ENCODE results near the gene MORN5. TPM values are rescaled to one million over a fixed set of nuclear protein-coding genes. Genes with fewer than 3 reads are reported as not detected.

MORN5 gene
- total and polyA plus RNA-seq, 2 donors from 2014 or later = 1.6 to 5.6 TPM

DNA sequence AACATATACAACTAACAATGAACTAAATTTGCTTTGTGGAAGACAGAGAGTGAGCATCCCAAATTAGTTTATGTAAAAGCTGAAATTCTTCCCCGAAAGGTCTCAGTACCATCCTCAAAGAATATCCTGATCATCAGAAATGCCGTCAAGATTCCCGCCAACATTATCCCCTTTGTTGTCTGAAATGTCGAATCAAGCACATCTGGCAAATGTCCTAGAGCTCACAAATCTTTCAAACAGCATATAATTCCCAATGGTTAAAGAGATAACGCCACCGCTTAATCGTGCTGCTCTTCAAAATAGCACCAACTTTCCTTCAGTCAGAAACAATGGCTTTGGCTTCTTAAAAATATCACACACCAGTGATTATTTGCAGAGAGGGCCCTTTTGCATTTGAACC lies 23.8 kb downstream of the MORN5 start:
- no peaks in the 10 kb centered on the region for H3K4me1 ChIP-seq (ENCODE audit: control insufficient read depth in 2 of 3, insufficient read depth in 2 of 3, low read depth in 1 of 3, low read length in 3 of 3)
- H3K4me3 ChIP-seq (ENCODE audit: low read length in 3 of 3) = no peak overlapping the region
- H3K27me3 ChIP-seq (ENCODE audit: control insufficient read depth, insufficient read depth, low read length) = no peaks in the 10 kb centered on the region
- H3K36me3 ChIP-seq (ENCODE audit: control insufficient read depth in 2 of 3, insufficient read depth in 3 of 3, low read length in 3 of 3) = no peaks in the 10 kb centered on the region
- H3K9me3 ChIP-seq (ENCODE audit: control insufficient read depth in 2 of 3, insufficient read depth in 1 of 3, low read length in 3 of 3) = no peaks in the 10 kb centered on the region
- intact Hi-C loops (cut with DNase I) = no loop called here
- DNase-seq (no peak), FAIRE-seq (no peak)
- H3K27ac ChIP-seq (ENCODE audit: low read depth in 2 of 2, low read length in 2 of 2) = no peak overlapping the region
- no peak overlapping the region for H3K9ac ChIP-seq (ENCODE audit: low read length in 3 of 3)
- TF ChIP-seq, protein P1, sequence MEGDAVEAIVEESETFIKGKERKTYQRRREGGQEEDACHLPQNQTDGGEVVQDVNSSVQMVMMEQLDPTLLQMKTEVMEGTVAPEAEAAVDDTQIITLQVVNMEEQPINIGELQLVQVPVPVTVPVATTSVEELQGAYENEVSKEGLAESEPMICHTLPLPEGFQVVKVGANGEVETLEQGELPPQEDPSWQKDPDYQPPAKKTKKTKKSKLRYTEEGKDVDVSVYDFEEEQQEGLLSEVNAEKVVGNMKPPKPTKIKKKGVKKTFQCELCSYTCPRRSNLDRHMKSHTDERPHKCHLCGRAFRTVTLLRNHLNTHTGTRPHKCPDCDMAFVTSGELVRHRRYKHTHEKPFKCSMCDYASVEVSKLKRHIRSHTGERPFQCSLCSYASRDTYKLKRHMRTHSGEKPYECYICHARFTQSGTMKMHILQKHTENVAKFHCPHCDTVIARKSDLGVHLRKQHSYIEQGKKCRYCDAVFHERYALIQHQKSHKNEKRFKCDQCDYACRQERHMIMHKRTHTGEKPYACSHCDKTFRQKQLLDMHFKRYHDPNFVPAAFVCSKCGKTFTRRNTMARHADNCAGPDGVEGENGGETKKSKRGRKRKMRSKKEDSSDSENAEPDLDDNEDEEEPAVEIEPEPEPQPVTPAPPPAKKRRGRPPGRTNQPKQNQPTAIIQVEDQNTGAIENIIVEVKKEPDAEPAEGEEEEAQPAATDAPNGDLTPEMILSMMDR (IDR thresholded peaks at IDR 0.05; ENCODE audit: borderline replicate concordance, extremely low read depth, insufficient read depth) = no peak

DNA sequence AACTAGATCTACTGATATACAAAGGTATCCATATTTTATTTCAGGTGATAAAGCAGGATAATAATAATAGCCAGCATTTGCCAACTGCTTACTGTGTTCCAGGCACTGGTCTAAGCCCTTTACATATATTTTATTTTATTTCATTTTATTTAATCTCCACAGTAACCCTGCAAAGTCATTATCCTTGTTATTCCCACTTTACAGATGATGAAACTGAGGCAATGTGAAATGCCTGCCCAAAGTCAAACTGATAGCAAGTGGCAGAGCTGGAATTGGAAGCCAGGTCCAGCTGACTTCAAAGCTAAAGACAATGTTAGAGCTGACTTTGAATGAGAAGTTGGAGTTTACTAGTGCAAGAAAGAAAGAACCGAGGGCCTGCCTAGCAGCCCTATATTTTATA lies 24.8 kb downstream of the MORN5 start:
- TF ChIP-seq, protein P1 (IDR thresholded peaks at IDR 0.05; ENCODE audit: borderline replicate concordance, extremely low read depth, insufficient read depth) = no peak
- FAIRE-seq = no peak
- intact Hi-C loops (cut with DNase I) = no loop called here

DNA sequence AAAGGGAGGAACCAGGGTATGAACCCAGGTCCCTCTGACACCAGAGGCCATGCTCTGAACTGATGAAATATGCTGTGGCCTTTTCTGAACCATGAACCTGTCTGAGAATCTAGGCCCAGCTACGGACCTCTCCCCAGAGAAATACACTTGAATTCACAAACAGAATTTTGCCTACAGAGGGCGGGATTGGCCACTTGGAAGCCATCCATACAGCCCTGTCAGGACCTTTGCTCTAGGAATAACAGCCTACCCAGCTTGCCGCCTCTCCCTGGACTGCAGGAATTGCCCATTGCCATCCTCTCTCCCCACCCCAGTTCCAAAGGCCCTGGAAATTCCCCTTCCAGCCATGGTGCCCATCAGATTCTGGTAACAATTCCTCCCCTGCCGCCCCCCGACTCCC lies 26.6 kb downstream of the MORN5 start:
- H3K4me1 ChIP-seq (ENCODE audit: control insufficient read depth in 2 of 3, insufficient read depth in 2 of 3, low read depth in 1 of 3, low read length in 3 of 3) = no peaks in the 10 kb centered on the region
- no peak overlapping the region for H3K4me3 ChIP-seq (ENCODE audit: low read length in 3 of 3)
- no peak for FAIRE-seq
- H3K27me3 ChIP-seq (ENCODE audit: control insufficient read depth, insufficient read depth, low read length) = no peaks in the 10 kb centered on the region
- no peak overlapping the region for H3K27ac ChIP-seq (ENCODE audit: low read depth in 2 of 2, low read length in 2 of 2)
- H3K9me3 ChIP-seq (ENCODE audit: control insufficient read depth in 2 of 3, insufficient read depth in 1 of 3, low read length in 3 of 3) = no peaks in the 10 kb centered on the region
- H3K36me3 ChIP-seq (ENCODE audit: control insufficient read depth in 2 of 3, insufficient read depth in 3 of 3, low read length in 3 of 3) = no peaks in the 10 kb centered on the region
- intact Hi-C loops (cut with DNase I) = no loop called here
- H3K9ac ChIP-seq (ENCODE audit: low read length in 3 of 3) = no peak overlapping the region
- DNase-seq = no peak
- TF ChIP-seq, protein P1 (IDR thresholded peaks at IDR 0.05; ENCODE audit: borderline replicate concordance, extremely low read depth, insufficient read depth) = no peak

More for the DNA sequence above, 24.8 kb downstream of the MORN5 start:
- H3K4me3 ChIP-seq (ENCODE audit: low read length in 3 of 3) = no peak overlapping the region
- no peaks in the 10 kb centered on the region for H3K27me3 ChIP-seq (ENCODE audit: control insufficient read depth, insufficient read depth, low read length)
- DNase-seq = no peak
- no peak overlapping the region for H3K27ac ChIP-seq (ENCODE audit: low read depth in 2 of 2, low read length in 2 of 2)
- H3K36me3 ChIP-seq (ENCODE audit: control insufficient read depth in 2 of 3, insufficient read depth in 3 of 3, low read length in 3 of 3) = no peaks in the 10 kb centered on the region
- H3K4me1 ChIP-seq (ENCODE audit: control insufficient read depth in 2 of 3, insufficient read depth in 2 of 3, low read depth in 1 of 3, low read length in 3 of 3) = no peaks in the 10 kb centered on the region
- H3K9me3 ChIP-seq (ENCODE audit: control insufficient read depth in 2 of 3, insufficient read depth in 1 of 3, low read length in 3 of 3) = no peaks in the 10 kb centered on the region
- no peak overlapping the region for H3K9ac ChIP-seq (ENCODE audit: low read length in 3 of 3)

DNA sequence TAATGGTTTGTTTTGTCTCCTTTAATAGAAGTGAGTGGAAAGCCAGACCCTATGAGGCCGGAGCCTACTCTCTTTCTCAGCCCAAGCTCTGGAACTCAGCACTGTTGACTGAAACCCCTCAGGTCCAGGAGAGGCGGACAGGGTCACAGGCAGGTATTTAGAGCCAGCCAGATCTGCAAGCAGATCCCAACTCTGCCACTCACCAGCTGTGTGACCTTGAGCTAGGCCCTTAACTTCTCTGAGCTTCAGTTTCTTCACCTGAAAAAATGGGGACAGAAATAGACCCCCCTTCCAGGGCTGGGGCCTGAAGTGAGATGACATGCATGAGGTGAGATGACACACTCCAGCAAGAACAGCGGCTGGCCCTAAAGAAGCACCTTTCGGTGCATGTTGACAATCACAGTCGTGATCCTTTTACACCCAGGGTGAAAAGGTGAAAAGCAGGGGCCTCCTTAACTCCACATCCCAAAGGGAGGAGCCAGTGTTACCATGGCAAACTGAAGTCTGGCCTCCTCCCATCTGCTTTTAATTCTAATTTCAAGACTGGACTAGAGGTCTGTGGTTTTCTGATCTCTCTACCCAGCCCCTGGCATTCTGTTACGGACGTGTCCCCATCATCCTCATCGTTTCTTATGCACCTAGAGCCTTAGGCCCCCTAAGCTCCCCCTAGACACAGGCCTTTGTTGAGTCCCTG lies 27.2 kb downstream of the MORN5 start:
- no peak for DNase-seq

More for the DNA sequence above, 27.2 kb downstream of the MORN5 start:
- no peaks in the 10 kb centered on the region for H3K9me3 ChIP-seq (ENCODE audit: control insufficient read depth in 2 of 3, insufficient read depth in 1 of 3, low read length in 3 of 3)
- no peak overlapping the region for H3K4me3 ChIP-seq (ENCODE audit: low read length in 3 of 3)
- H3K36me3 ChIP-seq (ENCODE audit: control insufficient read depth in 2 of 3, insufficient read depth in 3 of 3, low read length in 3 of 3) = no peaks in the 10 kb centered on the region
- H3K4me1 ChIP-seq (ENCODE audit: control insufficient read depth in 2 of 3, insufficient read depth in 2 of 3, low read depth in 1 of 3, low read length in 3 of 3) = no peaks in the 10 kb centered on the region
- H3K9ac ChIP-seq (ENCODE audit: low read length in 3 of 3) = no peak overlapping the region
- TF ChIP-seq, protein P1 (IDR thresholded peaks at IDR 0.05; ENCODE audit: borderline replicate concordance, extremely low read depth, insufficient read depth) = no peak
- intact Hi-C loops (cut with DNase I) = no loop called here
- no peak overlapping the region for H3K27ac ChIP-seq (ENCODE audit: low read depth in 2 of 2, low read length in 2 of 2)
- H3K27me3 ChIP-seq (ENCODE audit: control insufficient read depth, insufficient read depth, low read length) = no peaks in the 10 kb centered on the region
- no peak for FAIRE-seq

Data from kidney (tissue), 14 donors.